Activated CD4-positive, CD25-positive, alpha-beta regulatory T cell treated with anti-CD3 and anti-CD28 coated beads, Interleukin-2, amount 50 U/mL, for 16 hours (primary cell): ENCODE data around the gene MRTFA.
"Not testable (repeated sequence)": the region's sequence is repeated elsewhere in the genome, so short reads cannot be mapped to it uniquely, and the experiment has no call there.

Experiments used
- DNase-seq: peaks from one replicate; pipeline ENCODE4 v3.0.0-alpha.2; 2020; ENCODE audit warnings: low read depth, low spot score

Gene MRTFA

DNA sequence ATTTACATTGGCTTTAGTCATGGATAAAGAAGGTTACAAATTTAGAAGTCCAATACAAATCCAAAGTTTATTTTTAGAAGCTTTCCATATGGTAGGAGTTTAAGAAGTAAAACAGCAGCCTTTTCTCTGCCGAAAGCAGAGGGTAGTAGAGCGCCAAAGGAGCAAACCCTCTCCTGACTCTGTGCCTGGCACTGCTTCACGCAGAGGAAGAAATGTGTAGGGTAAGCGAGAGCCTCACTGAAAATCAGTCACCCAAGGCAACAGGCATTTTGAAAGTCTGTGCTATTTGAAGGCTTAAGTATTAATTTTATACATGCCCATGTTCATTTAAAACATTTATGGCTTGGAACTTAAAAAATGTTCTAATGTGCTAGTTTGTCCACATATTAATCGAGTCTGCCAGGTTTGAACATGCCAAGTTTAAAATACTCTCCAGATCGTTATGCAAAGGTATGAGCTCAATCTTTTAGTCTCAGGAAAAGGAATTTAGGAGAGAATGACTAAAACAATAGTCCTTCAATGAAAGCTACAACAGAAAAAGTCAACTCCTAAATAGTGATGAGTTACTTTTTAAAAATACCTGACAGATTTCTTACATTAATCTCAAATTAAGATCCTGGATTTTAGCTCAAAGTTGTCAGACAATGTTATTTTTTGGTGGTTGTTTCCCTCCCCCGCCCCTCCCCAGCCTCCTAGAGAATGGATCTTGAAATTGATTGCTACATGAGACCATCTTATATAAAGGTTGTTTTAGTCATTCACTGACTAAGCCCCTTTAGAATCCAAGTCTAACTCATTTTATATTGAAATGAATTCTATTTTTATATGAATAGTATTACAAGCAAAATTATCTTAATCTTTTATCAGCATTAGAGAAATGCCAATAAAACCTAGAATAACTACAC lies 38.7 kb downstream of the MRTFA start:
- DNase-seq: no peak

DNA sequence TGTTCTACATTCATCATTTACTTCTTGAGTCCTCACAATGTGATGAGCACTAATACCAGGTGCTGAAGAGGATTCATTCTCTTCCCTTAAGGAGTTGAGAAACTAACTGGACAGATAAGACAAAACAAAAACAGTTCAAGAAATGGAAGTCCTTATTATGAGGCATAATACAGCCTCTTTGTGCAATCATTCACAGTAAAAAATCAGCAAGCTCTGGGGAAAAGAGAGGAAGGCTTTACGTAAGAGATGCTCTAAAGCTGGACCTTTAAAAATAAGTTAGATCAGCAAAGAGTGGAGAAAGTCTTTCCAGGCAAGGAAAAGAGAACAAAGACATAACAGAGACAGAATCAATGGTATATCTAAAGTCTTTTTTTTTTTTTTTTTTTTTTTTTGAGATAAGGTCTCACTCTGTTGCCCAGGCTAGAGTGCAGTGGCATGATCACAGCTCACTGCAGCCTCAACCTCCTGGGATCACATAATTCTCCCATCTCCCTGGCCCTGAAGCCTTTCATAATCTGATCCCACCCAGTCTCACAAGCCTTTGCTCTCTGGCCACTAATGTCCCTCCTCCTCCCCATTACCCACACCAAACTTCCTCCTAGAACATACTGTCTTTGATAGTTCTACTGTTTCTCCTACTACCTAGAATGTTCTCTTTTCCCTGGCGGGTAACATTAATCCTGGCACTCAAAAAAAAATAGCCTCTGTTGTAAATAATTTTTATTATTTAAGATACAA lies 40.9 kb downstream of the MRTFA start:
- no peak for DNase-seq

GRCh38 chr22:40594924-40595323 lies 41.6 kb downstream of the MRTFA start:
- DNase-seq: no peak

GRCh38 chr22:40594346-40594745 lies 42.2 kb downstream of the MRTFA start:
- DNase-seq: no peak

DNA sequence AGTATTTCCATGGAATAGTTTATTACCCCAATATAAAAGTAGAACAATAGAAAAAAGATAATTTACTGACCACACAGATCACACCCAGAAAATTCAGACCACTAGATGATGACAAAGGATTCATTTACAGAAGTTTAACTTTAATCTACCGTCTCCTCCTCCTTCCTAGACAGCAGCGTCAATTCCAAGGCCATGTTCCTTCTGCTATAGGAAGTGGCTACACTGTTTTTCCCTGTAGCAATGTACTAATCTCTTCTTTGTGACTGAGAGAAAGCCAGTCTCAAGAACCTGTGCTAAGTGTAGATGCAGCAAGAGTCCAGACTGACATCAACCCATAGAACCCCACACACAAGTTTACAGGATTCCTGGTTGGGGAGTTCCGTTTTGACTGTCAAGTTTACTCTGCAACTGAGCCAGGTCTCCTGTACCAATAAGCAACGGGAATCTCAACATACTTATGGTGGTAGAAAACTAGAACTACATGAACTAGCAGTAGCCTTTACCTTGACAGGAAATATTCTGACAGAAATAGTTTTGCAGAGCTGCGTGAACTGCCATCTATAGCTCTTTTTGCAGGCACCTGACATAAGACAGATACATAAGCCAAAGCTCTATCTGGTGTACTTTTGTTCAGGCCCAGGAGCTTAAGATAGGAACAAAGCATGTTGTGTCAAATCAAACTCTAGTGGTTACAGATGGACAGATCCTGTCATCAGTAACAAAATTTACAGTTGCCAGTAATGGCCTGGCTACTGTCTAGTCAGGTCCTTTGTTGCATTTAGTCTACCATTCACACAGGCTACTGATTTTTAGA lies 42.9 kb downstream of the MRTFA start:
- no peak for DNase-seq

DNA sequence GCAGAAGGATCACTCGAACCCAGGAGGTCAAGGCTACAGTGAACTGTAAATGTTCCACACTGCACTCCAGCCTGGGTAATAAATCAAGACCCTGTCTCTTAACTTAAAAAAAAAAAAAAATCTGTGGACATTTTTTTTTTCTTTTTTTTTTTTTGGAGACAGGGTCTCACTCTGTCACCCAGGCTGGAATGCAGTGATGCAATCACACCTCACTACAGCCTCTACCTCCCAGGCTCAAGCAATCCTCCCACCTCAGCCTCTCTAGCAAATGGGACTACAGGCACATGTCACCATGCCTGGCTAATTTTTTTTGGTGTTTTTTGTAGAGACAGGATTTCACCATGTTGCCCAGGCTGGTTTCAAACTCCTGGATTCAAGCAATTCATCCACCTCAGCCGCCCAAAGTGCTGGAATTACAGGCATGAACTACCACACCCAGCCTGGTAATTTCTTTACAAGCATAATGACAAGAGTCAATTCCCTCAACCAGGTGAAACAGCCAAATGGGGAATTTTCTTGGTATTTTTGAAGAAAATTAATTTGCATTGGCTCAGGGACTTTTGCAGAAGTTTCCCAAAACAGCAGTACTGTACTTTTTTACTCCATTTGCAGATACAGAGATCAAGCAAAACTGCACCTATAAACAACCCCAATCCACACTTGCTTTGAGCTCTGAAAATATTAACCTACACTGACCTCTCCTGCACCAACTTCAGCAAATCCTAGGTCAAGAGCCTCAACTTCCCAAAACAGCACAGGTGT lies 44.0 kb downstream of the MRTFA start:
- DNase-seq: no peak

DNA sequence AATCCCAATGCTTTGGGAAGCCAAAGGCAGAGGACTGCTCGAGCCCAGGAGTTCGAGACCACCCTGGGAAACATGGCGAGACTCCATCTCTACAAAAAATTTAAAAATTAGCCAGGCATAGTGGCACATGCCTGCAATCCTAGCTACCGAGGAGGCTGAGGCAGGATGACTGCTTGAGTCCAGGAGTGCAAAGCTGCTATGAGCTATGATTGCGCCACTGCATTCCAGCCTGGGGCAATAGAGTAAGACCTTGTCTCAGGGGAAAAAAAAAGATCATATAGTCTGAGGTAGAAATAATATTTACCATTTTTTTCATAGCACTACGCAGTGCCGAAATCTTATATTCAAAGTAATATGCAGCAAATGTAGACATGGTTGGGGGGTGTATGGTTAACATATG lies 47.8 kb downstream of the MRTFA start:
- DNase-seq: no peak

GRCh38 chr22:40586781-40587180 lies 49.7 kb downstream of the MRTFA start:
- no peak for DNase-seq

GRCh38 chr22:40585310-40585751 lies 51.2 kb downstream of the MRTFA start:
- DNase-seq: no peak

DNA sequence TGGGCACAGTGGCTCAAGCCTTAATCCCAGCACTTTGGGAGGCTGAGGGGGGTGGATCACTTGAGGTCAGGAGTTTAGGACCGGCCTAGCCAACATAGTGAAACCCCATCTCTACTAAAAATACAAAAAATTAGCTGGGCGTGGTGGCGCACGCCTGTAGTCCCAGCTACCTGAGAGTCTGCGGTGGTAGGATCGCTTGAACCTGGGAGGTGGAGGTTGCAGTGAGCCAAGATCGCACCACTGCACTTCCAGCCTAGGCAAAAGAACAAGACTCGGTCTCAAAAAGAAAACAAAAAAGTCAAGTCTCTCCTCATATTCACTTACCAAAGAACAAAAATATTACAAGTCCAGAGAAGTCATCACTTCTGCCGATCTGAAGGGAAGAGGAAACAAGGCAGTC lies 51.8 kb downstream of the MRTFA start:
- not testable (repeated sequence) for DNase-seq

DNA sequence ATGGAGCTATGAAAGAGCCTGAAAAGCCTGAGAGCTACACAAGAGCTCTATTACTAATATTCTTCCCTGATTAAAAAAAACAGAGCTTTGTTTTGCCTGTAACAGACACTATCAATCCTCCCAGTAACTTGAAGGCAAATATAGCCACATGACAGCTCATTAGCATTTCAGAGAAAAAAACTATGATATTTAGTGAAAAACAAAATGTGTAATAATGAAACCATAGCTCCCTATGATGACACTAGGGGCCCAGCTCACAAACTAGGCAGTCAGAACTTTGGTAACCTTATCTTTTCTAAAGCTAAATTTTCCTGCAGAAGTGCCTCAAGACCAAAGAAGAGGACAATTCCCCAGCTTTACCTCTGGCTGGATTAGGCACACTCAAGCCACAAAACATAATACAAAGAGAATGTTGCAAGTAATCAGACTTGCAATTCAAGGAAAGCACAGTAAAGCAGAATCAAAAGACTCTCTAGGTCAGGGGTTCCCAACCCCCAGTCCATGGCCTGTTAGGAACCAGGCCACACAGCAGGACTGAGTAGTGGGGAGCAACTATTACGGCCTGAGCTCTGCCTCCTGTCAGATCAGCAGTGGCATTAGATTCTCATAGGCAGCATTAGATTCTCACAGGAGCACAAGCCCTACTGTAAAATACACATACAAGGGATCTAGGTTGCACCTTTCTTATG lies 53.3 kb downstream of the MRTFA start:
- no peak for DNase-seq

GRCh38 chr22:40582063-40582462 lies 54.5 kb downstream of the MRTFA start:
- no peak for DNase-seq

DNA sequence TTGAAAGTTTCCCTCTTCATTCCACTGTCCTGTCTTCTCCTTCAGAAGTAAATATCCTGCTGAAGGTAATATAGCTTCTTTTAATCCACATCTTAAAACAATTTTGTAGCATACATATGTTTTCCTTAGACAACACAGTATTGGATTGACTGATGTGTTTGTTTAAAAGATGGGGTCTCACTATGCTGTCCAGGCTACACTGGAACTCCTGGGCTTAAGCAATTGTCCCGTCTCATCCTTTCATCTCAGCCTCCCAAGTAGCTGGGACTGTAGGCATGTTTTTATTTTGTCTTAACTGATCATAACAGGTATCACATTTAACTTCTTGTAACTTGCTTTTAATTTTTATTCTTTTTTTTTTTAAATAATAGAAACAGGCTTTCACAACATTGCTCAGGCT lies 55.9 kb downstream of the MRTFA start:
- DNase-seq: no peak

GRCh38 chr22:40578171-40578570 lies 58.3 kb downstream of the MRTFA start:
- no peak for DNase-seq

DNA sequence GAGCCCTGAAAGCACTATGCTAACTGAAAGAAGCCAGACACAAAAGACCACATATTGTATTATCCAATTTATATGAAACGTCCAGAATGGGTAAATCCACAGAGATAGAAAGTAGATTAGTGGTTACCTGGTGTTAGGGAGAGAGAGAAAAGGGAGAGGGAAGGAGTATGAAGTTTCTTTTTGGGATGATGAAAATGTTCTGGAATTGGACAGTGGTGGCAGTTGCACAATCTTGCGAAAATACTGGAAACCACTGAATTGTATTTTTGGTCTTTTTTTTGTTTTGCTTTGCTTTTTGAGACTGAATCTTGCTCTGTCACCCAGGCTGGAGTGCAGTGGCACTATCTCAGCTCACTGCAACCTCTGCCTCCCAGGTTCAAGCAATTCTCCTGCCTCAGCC lies 63.5 kb downstream of the MRTFA start:
- DNase-seq: no peak

DNA sequence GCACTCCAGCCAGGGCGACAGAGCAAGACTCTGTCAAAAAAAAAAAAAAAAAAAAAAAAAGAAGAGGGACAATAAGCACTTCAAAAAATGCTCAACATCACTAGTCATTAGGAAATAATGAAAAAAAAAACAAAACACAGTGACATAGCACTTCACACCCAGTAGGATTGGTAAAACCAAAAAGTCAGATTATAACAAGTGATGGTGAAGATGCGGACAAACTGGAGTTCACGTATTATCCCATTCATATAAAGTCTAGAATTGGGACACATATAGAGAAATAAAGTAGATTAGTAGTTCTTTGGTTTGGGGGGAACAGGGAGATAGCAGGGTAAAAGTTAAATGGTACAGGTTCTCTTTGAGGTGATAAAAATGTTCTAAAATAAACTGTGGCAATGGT lies 64.6 kb downstream of the MRTFA start:
- no peak for DNase-seq

DNA sequence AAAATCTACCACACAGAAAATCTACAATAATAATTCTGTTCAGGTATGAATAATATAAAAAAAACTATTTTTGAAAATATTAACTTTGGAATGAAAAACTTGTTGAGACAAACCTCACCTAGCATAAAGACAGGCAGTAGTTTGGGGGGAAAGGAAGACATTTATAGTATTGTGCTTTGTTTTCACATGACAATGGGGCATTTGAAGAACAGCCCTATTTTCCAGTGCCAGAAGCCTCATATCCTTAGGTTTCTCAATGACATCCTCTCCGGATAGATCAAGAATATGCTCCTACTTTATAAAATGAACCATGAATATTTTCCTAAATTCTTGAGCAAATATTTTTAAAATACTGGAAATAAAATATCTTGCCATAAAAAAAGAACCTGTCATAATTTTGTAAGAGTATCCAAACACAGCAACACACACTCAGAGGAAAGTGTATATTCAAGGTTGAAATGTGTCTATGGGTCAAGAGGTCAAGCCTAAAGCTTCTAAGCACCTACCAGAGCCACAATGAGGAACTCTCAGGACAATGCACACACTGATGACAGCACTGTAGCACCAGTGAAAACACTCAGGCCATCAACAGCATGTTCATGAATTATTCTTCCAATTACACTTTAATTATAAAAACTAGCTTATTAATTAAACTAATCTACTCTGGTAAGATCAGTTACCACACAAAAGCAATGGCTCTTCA lies 68.7 kb downstream of the MRTFA start:
- DNase-seq: no peak

DNA sequence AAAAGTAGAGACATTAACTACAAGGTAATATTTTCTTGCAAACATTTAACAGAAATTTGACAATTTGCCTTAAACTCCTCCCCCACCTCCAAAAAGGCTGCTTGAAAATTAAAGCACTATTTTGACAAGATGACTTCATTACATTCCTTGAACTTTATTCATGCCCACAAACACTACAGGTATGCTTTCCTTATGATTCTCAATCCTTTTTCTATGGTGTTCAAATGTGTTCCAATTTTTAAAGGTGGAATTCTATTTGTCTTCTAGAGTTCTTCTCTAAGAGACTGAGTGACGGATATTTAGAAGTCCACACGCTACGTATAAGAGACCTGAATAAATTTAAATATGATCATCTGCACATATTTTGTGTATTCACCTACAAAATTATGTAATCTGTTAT lies 69.4 kb downstream of the MRTFA start:
- no peak for DNase-seq

GRCh38 chr22:40560994-40561515 lies 75.5 kb downstream of the MRTFA start:
- no peak for DNase-seq

- no peak for DNase-seq
Measured at GRCh38 chr22:40560551-40560950, 76.0 kb downstream of the MRTFA start.
